ENCODE measurements around the gene LRR1. TPM values are rescaled to one million over a fixed set of nuclear protein-coding genes. Genes with fewer than 3 reads are reported as not detected.
"Not testable (repeated sequence)": the region's sequence is repeated elsewhere in the genome, so short reads cannot be mapped to it uniquely, and the experiment has no call there.

LRR1 gene
- total RNA-seq, 1 donor from 2014 or later = 5.3 TPM

GRCh38 chr14:49622022-49622607 lies 23.4 kb downstream of the LRR1 start:
- FAIRE-seq (no peak), DNase-seq (ENCODE audit: low spot score in 2 of 2) (no peak)

- DNase-seq (ENCODE audit: low spot score in 2 of 2) (no peak), FAIRE-seq (no peak)
Measured at GRCh38 chr14:49623387-49623786, 24.6 kb downstream of the LRR1 start.

GRCh38 chr14:49623941-49624839 lies 25.4 kb downstream of the LRR1 start:
- no peak for DNase-seq (ENCODE audit: low spot score in 2 of 2)
- no peak for FAIRE-seq

- DNase-seq (ENCODE audit: low spot score in 2 of 2) = peak; percentile 93 to 94
Measured at GRCh38 chr14:49633640-49634546, 35.2 kb downstream of the LRR1 start.

GRCh38 chr14:49634547-49635334 lies 36.0 kb downstream of the LRR1 start, which contains the start of gene DNAAF2:
DNAAF2 (minus strand) TSS chr14:49635244; CDS start chr14:49635149, 95 bp downstream.
- peak in 1 of 2 donors; percentile 54 for DNase-seq (ENCODE audit: low spot score in 2 of 2)
- FAIRE-seq = no peak

More at GRCh38 chr14:49633640-49634546, 35.2 kb downstream of the LRR1 start:
- FAIRE-seq = no peak

- DNase-seq (ENCODE audit: low spot score in 2 of 2) = no peak
- FAIRE-seq = no peak
Measured at GRCh38 chr14:49636866-49637265, 38.1 kb downstream of the LRR1 start.

- DNase-seq (ENCODE audit: low spot score in 2 of 2) (no peak), FAIRE-seq (no peak)
Measured at GRCh38 chr14:49637534-49638078, 38.9 kb downstream of the LRR1 start.

- FAIRE-seq = no peak
- no peak for DNase-seq (ENCODE audit: low spot score in 2 of 2)
Measured at GRCh38 chr14:49640540-49641417, 42.0 kb downstream of the LRR1 start.

- FAIRE-seq = no peak
- DNase-seq (ENCODE audit: low spot score in 2 of 2) = no peak
Measured at GRCh38 chr14:49641697-49642129, 43.0 kb downstream of the LRR1 start.

GRCh38 chr14:49642163-49642562 lies 43.4 kb downstream of the LRR1 start:
- FAIRE-seq (no peak), DNase-seq (ENCODE audit: low spot score in 2 of 2) (no peak)

- DNase-seq (ENCODE audit: low spot score in 2 of 2) = no peak
- no peak for FAIRE-seq
Measured at GRCh38 chr14:49653508-49653907, 54.8 kb downstream of the LRR1 start.

GRCh38 chr14:49654511-49654910 lies 55.8 kb downstream of the LRR1 start:
- FAIRE-seq = peak; percentile 71
- no peak for DNase-seq (ENCODE audit: low spot score in 2 of 2)

GRCh38 chr14:49657500-49657899 lies 58.8 kb downstream of the LRR1 start:
- not testable (repeated sequence) for FAIRE-seq; DNase-seq (ENCODE audit: low spot score in 2 of 2)

GRCh38 chr14:49659526-49660455 lies 61.1 kb downstream of the LRR1 start:
- FAIRE-seq (no peak), DNase-seq (ENCODE audit: low spot score in 2 of 2) (no peak)
